Suprapubic skin (tissue), 4 donors: ENCODE measurements around the gene DSTN. TPM values are rescaled to one million over a fixed set of nuclear protein-coding genes. Genes with fewer than 3 reads are reported as not detected.

Experiments
- DNase-seq, 2 donors: peaks; one replicate each; pipeline ENCODE4 v3.0.0-alpha.2; 2019; ENCODE audit warnings: low spot score in 2 of 2
- H3K27ac ChIP-seq: fragments of 200-600 bp; sonication (generic); one replicate; pipeline ENCODE4 v1.5.1; 2019
- H3K27me3 ChIP-seq: fragments of 200-600 bp; sonication (generic); one replicate; pipeline ENCODE4 v1.5.1; 2019
- H3K36me3 ChIP-seq: fragments of 200-600 bp; sonication (generic); one replicate; pipeline ENCODE4 v1.5.1; 2019
- H3K4me1 ChIP-seq: fragments of 200-600 bp; sonication (generic); one replicate; pipeline ENCODE4 v1.5.1; 2019
- H3K4me3 ChIP-seq: fragments of 200-600 bp; sonication (generic); one replicate; pipeline ENCODE4 v1.5.1; 2019; ENCODE audit warnings: mild to moderate bottlenecking
- H3K9me3 ChIP-seq: fragments of 200-600 bp; sonication (generic); one replicate; pipeline ENCODE4 v1.5.1; 2019
- CTCF ChIP-seq, 2 donors: fragments of 200-600 bp in 1 of 2; fragments of 450-650 bp in 1 of 2; sonication (generic) in 1 of 2; IDR thresholded peaks; one replicate each; pipeline ENCODE4 v1.5.1; 2016 to 2019; ENCODE audit warnings: antibody characterized with exemption in 2 of 2, mild to moderate bottlenecking in 1 of 2, moderate library complexity in 1 of 2
- EP300 ChIP-seq: sonication (generic); formaldehyde crosslinking; IDR thresholded peaks from one replicate; pipeline ENCODE4 v1.6.1; 2017; ENCODE audit warnings: antibody characterized with exemption
- POLR2A ChIP-seq, 2 donors: fragments of 450-650 bp; IDR thresholded peaks; one replicate each; pipeline ENCODE4 v1.6.1; 2017; ENCODE audit warnings: antibody characterized with exemption in 2 of 2, mild to moderate bottlenecking in 2 of 2, moderate library complexity in 2 of 2
- POLR2AphosphoS5 ChIP-seq, 3 donors: sonication (generic); formaldehyde crosslinking; IDR thresholded peaks; one replicate each; pipeline ENCODE4 v1.6.1; 2017; ENCODE audit warnings: antibody characterized with exemption in 3 of 3
- WGBS: methylation state at CpG from one replicate; pipeline ENCODE4 v1.1.5; 2018; 5-methylcytosine and 5-hydroxymethylcytosine counted together
- total RNA-seq, 4 donors: library from RNA; depleted of rRNA; stranded (reverse); fragments of >200 nt; gene quantifications; one replicate each; pipeline ENCODE4 v1.1.0, GENCODE V29; 2016

Gene DSTN
- total RNA-seq, 4 donors from 2014 or later: 186 to 301 (median 258) TPM

- peaks cover 46% of the 10 kb centered on the region for H3K4me1 ChIP-seq
- no peaks in the 10 kb centered on the region for H3K9me3 ChIP-seq
- no peaks in the 10 kb centered on the region for H3K36me3 ChIP-seq
- no peak for TF ChIP-seq POLR2A (IDR thresholded peaks at IDR 0.05)
- TF ChIP-seq CTCF (IDR thresholded peaks at IDR 0.05): no peak
- TF ChIP-seq EP300: no peak
- TF ChIP-seq POLR2AphosphoS5 (IDR thresholded peaks at IDR 0.05): no peak
- DNase-seq: peak; percentile 81 to 84
- peak overlapping the region; percentile 100 for H3K27ac ChIP-seq
- under 1% methylated on average over 13 of the region's 43 CpGs for WGBS
- peak overlapping the region; percentile 98 for H3K4me3 ChIP-seq
- H3K27me3 ChIP-seq: no peaks in the 10 kb centered on the region
Measured at GRCh38 chr20:17570347-17571152, 675 bp downstream of the DSTN start.

GRCh38 chr20:17571153-17571527 is 1.3 kb downstream of the DSTN start:
- Histone ChIP-seq H3K36me3 (no peaks in the 10 kb centered on the region), H3K9me3 (no peaks in the 10 kb centered on the region), H3K27me3 (no peaks in the 10 kb centered on the region), H3K4me3 (peak overlapping the region; percentile 98), H3K27ac (peak overlapping the region; percentile 100), H3K4me1 (peaks cover 46% of the 10 kb centered on the region)
- 8% methylated on average over 6 of the region's 6 CpGs for WGBS
- no peak for DNase-seq
- TF ChIP-seq CTCF (IDR thresholded peaks at IDR 0.05) (no peak), POLR2AphosphoS5 (IDR thresholded peaks at IDR 0.05) (no peak), EP300 (no peak), POLR2A (IDR thresholded peaks at IDR 0.05) (no peak)

GRCh38 chr20:17572034-17572638 is 2.3 kb downstream of the DSTN start:
- Histone ChIP-seq H3K27ac (no peak overlapping the region), H3K4me3 (peak overlapping the region; percentile 98), H3K9me3 (no peaks in the 10 kb centered on the region), H3K4me1 (peaks cover 49% of the 10 kb centered on the region), H3K36me3 (no peaks in the 10 kb centered on the region), H3K27me3 (no peaks in the 10 kb centered on the region)
- 37% methylated on average over 7 of the region's 7 CpGs for WGBS
- no peak for DNase-seq
- TF ChIP-seq EP300 (no peak), POLR2A (IDR thresholded peaks at IDR 0.05) (no peak), CTCF (IDR thresholded peaks at IDR 0.05) (no peak), POLR2AphosphoS5 (IDR thresholded peaks at IDR 0.05) (no peak)

- Histone ChIP-seq H3K27ac (no peak overlapping the region), H3K4me1 (peaks cover 43% of the 10 kb centered on the region), H3K36me3 (no peaks in the 10 kb centered on the region), H3K27me3 (no peaks in the 10 kb centered on the region), H3K9me3 (no peaks in the 10 kb centered on the region), H3K4me3 (peak overlapping the region; percentile 98)
- 53% methylated on average over 3 of the region's 3 CpGs for WGBS
- no peak for TF ChIP-seq CTCF (IDR thresholded peaks at IDR 0.05)
- no peak for TF ChIP-seq POLR2AphosphoS5 (IDR thresholded peaks at IDR 0.05)
- TF ChIP-seq POLR2A (IDR thresholded peaks at IDR 0.05): no peak
- TF ChIP-seq EP300: no peak
- no peak for DNase-seq
Measured at GRCh38 chr20:17573463-17573862, 3.6 kb downstream of the DSTN start.

GRCh38 chr20:17576215-17576614 is 6.3 kb downstream of the DSTN start:
- Histone ChIP-seq H3K36me3 (no peaks in the 10 kb centered on the region), H3K4me3 (no peak overlapping the region), H3K27ac (no peak overlapping the region), H3K9me3 (no peaks in the 10 kb centered on the region), H3K27me3 (no peaks in the 10 kb centered on the region), H3K4me1 (peaks cover 47% of the 10 kb centered on the region)
- DNase-seq: no peak
- WGBS: 71% methylated on average over 8 of the region's 8 CpGs
- TF ChIP-seq POLR2A (IDR thresholded peaks at IDR 0.05): no peak
- no peak for TF ChIP-seq POLR2AphosphoS5 (IDR thresholded peaks at IDR 0.05)
- TF ChIP-seq CTCF (IDR thresholded peaks at IDR 0.05): no peak
- TF ChIP-seq EP300: no peak
